Kidney (tissue), 14 donors: ENCODE measurements around the gene HGF. TPM values are rescaled to one million over a fixed set of nuclear protein-coding genes. Genes with fewer than 3 reads are reported as not detected.

Experiments
- DNase-seq, 5 donors: peaks; one replicate each; pipeline ENCODE4 v3.0.0-alpha.2; 2013 to 2020
- FAIRE-seq: peaks from 2 replicates; lab custom pipeline; 2012; peaks lifted over from hg19 to GRCh38; lab: Jason Lieb, UNC
- H3K27ac ChIP-seq, 2 donors: one replicate each; pipeline ENCODE4 v1.7.0; 2013; ENCODE audit warnings: low read depth in 2 of 2, low read length in 2 of 2, inconsistent platforms in 1 of 2
- H3K27me3 ChIP-seq: one replicate; pipeline ENCODE4 v1.7.1; 2013; ENCODE audit warnings: low read length, inconsistent platforms; ENCODE audit not compliant: control insufficient read depth, insufficient read depth
- H3K36me3 ChIP-seq, 3 donors: one replicate each; pipeline versions ENCODE4 v1.7.0 to v1.7.1; 2013; ENCODE audit warnings: low read length in 3 of 3, control low read depth in 1 of 3, inconsistent platforms in 1 of 3; ENCODE audit not compliant: insufficient read depth in 3 of 3, control insufficient read depth in 2 of 3
- H3K4me1 ChIP-seq, 3 donors: one replicate each; pipeline versions ENCODE4 v1.7.0 to v1.7.1; 2013; ENCODE audit warnings: low read length in 3 of 3, inconsistent platforms in 1 of 3, low read depth in 1 of 3; ENCODE audit not compliant: control insufficient read depth in 2 of 3, insufficient read depth in 2 of 3
- H3K4me3 ChIP-seq, 3 donors: one replicate each; pipeline versions ENCODE4 v1.7.0 to v1.8.1; 2013; ENCODE audit warnings: low read length in 3 of 3, control low read depth in 1 of 3, inconsistent platforms in 1 of 3
- H3K9ac ChIP-seq, 3 donors: one replicate each; pipeline versions ENCODE4 v1.7.0 to v1.7.1; 2013; ENCODE audit warnings: low read length in 3 of 3, control low read depth in 1 of 3, inconsistent platforms in 1 of 3
- H3K9me3 ChIP-seq, 3 donors: one replicate each; pipeline versions ENCODE4 v1.7.0 to v1.7.1; 2013; ENCODE audit warnings: low read length in 3 of 3, control low read depth in 1 of 3, inconsistent platforms in 1 of 3; ENCODE audit not compliant: control insufficient read depth in 2 of 3, insufficient read depth in 1 of 3
- CTCF ChIP-seq: IDR thresholded peaks from 3 replicates; pipeline ENCODE4 v1.5.1; 2012; ENCODE audit warnings: mild to moderate bottlenecking, moderate library complexity, borderline replicate concordance; ENCODE audit not compliant: insufficient read depth; ENCODE audit errors: extremely low read depth
- intact Hi-C: fragments of 100-400 bp; cut with DNase I; formaldehyde crosslinking; loops from one replicate; pipeline ENCODE4 v1.11.1; 2022
- polyA plus RNA-seq: library from polyadenylated mRNA; stranded (reverse); fragments of 350-450 nt; fragmentation: Illumina TruSeq; extraction: RNeasy Lipid Tissue Mini Kit (QIAGEN cat#74804); gene quantifications from one replicate; pipeline ENCODE4 v1.2.3, GENCODE V29; 2014; ENCODE audit warnings: low read depth, low replicate concordance; ENCODE audit not compliant: insufficient read depth
- total RNA-seq: library from RNA; stranded (reverse); fragmentation: NEBNext Ultra II Directional; extraction: Animal tissue kit (Norgen Biotek cat#: 25700); gene quantifications from one replicate; pipeline ENCODE4 v1.2.1, GENCODE V29; 2021
- donor health status: control.
- donor health status: control.
- donor health status: control.
- donor health status: control.
- donor health status: control.
- donor health status: DM: yes; HTN: yes; CAD: no.
- donor health status: Normal renal cell carcinoma (clear cell type).

Gene HGF
- total and polyA plus RNA-seq, 2 donors from 2014 or later = 2.6 to 23.8 TPM

DNA sequence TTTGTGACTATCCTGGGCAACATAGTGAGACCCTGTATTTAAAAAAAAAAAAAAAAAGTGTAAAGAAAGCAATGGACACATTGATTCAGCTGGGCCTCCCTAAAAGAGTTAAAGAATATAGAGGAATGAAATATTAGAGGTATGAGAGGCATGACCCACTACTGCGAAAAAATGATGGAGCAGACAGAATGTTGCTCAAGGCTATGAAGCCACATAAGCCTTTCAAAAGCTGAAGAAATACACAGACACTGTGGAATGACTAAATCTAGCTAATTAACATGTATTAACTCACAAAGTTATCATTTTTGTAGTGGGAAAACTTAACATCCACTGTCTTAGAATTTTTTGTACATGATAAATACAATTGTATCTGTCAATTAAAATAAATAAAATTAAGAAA lies 107.3 kb downstream of the HGF start:
- no peaks in the 10 kb centered on the region for H3K9me3 ChIP-seq
- no peak overlapping the region for H3K27ac ChIP-seq
- H3K9ac ChIP-seq = no peak overlapping the region
- no peak for TF ChIP-seq CTCF
- no peaks in the 10 kb centered on the region for H3K36me3 ChIP-seq
- DNase-seq = no peak
- no peaks in the 10 kb centered on the region for H3K4me1 ChIP-seq
- no peak overlapping the region for H3K4me3 ChIP-seq
- no peaks in the 10 kb centered on the region for H3K27me3 ChIP-seq
- FAIRE-seq = no peak
- intact Hi-C loops = no loop called here

DNA sequence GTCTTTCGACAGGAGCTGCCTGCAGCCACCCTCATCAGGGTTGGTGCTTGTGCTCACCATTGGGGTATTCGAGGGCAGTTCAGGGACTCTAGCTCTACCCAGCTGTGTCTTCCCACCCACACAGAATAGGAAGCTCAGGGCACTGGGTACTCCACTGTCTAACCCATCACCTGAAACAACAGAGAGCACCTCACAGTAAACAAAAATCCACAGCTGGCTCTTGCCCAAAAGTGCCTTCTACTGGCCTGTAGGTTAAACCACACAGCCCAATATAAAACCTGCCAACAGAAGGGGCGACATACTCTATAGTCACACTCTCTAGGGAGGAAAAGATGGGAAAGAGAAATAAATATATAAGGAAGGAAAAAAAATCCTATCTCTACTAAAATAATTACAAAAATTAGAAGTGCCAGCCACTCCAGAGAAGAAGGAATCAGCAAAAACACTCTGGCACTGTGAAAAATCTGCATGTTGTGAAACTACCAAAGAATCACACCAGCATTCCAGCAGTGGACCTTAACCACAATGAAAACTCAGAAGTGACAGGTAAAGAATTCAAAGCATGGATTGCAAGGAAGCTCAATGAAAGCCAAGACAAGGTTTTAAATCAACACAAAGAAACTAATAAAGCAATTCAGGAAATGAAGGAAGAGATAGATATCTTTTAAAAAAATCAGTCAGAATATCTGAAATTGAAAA lies 110.0 kb downstream of the HGF start:
- Histone ChIP-seq H3K4me3 (no peak overlapping the region), H3K9ac (no peak overlapping the region), H3K4me1 (no peaks in the 10 kb centered on the region), H3K36me3 (no peaks in the 10 kb centered on the region), H3K27ac (no peak overlapping the region), H3K9me3 (no peaks in the 10 kb centered on the region), H3K27me3 (no peaks in the 10 kb centered on the region)
- FAIRE-seq (no peak), DNase-seq (no peak)
- no peak for TF ChIP-seq CTCF
- intact Hi-C loops = no loop called here

DNA sequence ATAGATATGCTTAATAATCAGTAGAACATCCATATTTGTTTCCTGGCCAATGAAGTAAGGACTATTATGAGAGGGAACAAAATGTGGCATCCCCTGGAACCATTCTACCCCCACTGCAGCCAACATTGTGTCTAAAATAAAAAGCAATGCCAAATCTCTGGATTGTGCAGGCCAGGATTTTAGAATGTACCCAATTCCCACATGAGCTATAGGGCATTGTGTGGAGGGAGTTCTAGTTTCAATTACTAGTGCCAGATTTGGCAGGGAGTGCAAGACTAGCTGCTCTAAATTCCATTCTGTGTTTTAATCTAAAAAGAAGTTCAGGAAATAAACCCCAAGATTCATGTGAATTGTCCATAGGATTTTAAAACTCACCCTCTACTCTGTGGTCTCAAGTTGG lies 112.3 kb downstream of the HGF start:
- H3K36me3 ChIP-seq = no peaks in the 10 kb centered on the region
- H3K4me3 ChIP-seq = no peak overlapping the region
- FAIRE-seq = no peak
- H3K9ac ChIP-seq = no peak overlapping the region
- TF ChIP-seq CTCF = no peak
- H3K4me1 ChIP-seq = no peaks in the 10 kb centered on the region
- no peak for DNase-seq
- H3K27ac ChIP-seq = no peak overlapping the region
- intact Hi-C loops = no loop called here
- H3K27me3 ChIP-seq = no peaks in the 10 kb centered on the region
- H3K9me3 ChIP-seq = no peaks in the 10 kb centered on the region

GRCh38 chr7:81655271-81655670 lies 114.6 kb downstream of the HGF start:
- FAIRE-seq = no peak

More at GRCh38 chr7:81655271-81655670, 114.6 kb downstream of the HGF start:
- intact Hi-C loops = no loop called here
- no peaks in the 10 kb centered on the region for H3K9me3 ChIP-seq
- H3K4me3 ChIP-seq = no peak overlapping the region
- no peak overlapping the region for H3K9ac ChIP-seq
- DNase-seq = no peak
- no peaks in the 10 kb centered on the region for H3K36me3 ChIP-seq
- no peak for TF ChIP-seq CTCF
- H3K27me3 ChIP-seq = no peaks in the 10 kb centered on the region
- H3K4me1 ChIP-seq = no peaks in the 10 kb centered on the region
- no peak overlapping the region for H3K27ac ChIP-seq
